NCI-H2107 treated with DMSO at 0.1 percent for 48 hours (cell line): ENCODE results near the gene TBC1D8.

Experiments
- DNase-seq: peaks from one replicate; lab custom pipeline; 2025; ENCODE audit not compliant: unreplicated experiment; lab: John Stamatoyannopoulos, UW

TBC1D8 gene

DNA sequence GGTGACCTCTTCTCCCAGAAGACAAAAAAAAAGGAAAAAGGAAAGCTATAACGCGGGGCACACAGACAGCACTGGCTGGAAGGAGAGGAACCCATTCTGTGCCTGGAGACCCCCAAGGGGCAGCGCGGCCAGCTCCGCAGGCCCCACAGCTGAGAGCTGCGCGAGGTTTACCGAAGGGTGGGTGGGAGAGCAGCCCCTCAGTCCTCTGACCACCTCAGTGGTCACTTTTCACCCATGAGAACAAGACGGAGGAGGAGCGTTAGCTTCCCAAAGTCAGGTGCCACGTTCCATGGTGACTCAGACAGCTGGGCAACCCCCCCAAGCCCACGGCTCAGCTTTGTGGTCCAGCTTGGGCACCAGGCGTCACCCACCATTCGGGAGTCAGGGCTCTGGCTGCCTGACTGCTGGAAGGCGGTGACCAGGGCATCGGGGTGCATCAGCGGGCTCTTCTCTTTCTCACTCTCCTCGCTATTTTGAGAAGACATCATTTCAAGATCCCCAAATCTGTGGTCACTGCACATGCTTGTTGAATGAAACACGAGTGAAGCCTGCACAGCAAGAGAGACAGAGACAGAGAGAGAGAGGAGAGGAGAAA lies 113.9 kb downstream of the TBC1D8 start:
- DNase-seq: no peak

DNA sequence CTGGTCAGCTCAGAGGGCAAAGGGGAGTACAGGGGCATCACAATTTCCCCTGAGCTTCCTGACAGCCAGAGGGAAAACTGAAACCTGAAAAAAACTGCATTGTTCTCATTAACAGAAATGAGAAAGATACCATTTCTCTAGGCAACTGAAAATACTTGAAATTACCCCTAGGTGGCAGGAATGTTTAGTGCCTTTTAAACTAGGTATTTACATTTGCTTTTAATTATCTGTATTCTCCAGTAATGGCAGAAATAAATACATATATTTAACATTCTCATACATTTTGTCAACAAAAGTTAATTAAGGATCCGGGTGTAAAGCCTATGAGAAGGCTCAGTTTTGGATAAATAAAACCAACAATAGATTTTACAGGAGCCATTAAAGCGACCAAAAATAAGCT lies 114.6 kb downstream of the TBC1D8 start:
- no peak for DNase-seq

DNA sequence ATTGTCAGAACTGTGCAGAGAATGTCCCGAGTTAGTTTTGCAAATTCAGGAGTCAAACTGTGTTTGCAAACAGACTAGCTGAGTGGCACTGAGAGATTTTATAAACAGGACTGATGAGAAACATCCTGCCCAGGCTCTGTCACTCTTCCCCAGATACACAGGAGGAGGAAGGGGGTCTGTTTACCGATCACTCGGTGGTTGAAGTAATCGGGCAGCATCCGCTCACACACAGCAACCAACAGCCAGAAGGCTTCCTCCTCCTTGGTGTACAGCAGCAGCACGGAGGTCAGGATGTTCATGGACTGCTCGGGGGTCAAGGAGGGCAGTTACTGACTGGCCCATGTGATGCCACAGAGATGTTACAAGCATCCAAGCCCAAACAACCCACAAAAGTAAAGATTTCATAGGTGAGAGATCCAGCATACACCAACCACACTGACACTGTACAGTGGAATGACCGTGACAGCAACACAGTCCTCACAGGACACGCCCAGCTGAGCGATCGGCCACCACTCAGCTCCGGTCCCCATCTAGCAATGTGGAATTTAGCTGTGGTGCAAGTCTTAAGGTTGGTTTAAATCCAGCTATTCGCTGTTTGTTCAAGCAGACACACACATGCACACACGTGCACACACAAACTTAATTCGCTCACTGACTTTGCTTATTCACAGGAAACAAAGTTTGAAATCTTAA lies 119.0 kb downstream of the TBC1D8 start:
- no peak for DNase-seq

DNA sequence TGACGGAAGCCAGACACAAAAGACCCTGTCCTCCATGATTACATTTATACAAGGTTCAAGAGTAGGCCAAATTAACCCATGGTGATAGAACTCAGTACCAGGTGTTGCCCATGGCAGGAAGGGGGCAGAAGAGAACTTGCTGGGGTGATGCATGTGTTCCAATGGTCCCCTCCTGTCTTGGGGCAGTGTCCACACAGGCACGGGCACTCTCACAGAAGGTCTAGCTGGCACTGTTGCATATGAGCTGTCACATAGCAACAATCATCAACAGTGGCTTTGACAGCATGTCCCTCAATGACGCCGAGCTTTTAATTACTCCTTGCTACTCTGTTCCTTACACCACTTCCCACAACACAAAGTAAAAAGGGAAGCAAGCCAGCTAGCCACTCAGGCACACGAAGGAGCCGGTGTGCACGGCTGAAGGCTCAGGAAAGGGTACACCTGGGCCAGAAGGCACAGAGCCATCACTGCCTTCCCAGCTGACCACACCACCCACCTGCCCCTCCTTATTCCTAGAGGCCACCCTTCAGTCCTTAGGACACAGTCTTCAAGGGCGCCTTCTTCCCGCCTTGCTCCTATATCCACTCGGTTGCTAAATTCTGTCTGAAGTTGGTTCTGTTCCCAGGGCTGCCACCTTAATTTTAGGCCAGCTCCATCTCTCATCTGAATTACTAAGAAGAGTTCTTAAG lies 120.2 kb downstream of the TBC1D8 start:
- DNase-seq: no peak

DNA sequence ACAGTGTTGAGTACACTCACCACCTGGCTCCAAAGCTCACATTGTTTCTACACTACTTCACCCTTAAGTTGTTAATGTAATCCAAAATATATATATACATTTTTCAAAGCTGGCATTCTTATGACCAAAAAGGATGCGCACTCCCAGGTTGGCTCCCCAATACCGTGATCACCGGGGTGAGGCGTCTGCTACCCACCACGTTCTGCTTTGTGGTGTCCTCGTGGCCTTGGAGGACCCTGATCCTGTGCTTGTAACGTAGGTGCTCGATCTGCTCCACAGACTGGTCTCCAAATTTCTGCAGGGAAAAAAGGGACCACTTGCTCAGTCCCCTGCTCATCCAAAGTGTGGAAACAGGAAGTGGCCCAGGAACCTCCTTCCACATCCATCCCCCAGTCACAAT lies 123.3 kb downstream of the TBC1D8 start:
- DNase-seq: no peak

DNA sequence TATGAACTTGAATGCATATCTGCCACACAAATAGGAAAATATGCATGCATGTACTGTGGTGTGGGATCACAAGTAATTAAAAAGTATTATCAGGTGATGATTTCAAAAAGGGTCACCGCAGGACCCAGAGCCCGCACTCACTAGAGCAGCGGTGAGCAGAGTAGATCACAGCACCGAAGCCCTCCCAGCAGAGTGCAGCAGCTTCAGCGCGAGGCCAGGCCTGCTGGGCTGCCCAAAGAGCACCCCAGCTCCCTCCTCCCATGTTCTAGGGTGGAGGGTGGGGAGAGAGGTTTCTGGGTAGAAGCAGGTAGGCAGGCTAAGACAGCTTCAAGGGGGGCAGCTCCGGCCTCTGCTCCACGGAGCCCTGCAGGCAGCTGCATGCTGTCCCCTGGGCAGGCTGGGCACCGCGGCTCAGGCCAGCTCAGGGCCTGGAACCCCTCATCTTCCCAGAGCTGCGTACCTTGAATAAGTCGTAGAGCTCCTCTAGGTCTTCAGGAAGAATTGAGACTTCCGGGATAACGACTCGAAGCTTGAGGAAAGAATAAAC lies 124.2 kb downstream of the TBC1D8 start:
- no peak for DNase-seq

DNA sequence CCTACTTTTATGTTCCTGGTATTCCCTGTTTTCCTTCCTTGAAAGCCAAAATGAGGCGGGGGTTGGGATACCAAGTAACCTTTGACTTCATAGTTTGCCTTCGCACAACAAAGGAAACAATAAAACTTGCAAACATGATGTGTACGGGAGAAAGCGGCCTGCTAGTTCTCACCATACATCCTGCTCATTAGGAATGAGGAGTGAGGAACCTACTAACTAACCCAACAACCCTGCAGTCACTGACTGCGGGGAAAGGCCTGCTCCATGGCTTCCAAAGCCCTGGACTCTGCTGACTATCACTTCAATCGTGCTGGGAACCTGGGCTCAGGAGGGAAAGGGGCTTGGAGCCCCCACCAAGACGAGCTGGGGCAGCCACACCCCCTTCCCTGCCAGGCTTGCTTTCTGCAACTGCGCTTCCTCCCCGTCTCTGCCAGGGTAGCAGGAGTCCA lies 124.9 kb downstream of the TBC1D8 start:
- DNase-seq: no peak

DNA sequence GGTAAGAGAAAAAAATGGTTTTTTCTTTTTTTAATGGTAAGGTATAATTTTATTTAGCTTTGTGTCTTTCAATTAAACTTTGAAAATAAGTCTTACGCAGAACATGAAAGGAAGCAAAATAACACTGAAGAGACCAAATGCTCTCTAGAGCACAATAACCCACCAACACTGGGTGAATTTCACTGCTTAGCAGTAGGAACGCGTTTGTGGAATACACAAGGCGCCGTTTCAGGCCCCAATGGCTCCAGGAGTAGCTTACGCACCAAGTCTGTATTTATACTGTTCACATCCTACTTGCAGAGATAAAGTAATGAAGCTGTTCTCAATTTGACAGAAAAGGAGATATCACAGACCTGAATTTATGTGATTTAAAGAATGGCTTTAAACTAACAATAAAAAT lies 125.6 kb downstream of the TBC1D8 start:
- DNase-seq: no peak

DNA sequence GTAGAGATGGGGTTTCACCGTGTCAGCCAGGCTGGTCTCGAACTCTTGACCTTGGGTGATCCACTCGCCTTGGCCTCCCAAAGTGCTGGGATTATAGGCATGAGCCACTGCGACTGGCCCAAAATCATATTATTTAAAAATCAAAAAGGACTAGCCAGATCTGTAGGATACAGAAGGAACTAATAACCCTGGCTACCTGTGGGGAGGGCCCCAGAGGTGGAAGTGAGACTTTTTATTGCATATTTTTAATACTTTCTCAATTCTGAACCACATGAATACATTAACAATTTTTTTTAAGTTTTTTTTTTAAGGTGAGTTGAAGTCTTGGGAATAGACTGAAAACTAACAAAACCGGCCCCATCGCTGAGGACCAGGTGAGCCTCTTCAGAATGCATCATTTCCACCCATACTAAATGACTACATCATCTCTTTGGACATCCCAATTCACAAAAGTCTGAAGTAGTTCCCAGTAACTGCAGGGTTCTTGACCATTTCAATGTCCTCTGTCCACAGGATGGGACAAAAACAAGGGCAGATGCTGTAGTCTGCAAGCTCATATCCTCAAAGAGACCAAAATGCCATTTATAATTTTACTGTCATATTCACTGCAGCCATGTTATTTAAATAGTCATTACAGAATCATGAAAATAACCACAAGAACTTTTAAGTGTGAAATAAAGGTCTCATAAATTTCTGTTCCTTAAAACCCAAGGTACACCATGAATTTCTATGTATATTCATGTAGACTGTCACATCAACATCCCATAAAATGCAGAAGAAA lies 127.7 kb downstream of the TBC1D8 start:
- DNase-seq: no peak

DNA sequence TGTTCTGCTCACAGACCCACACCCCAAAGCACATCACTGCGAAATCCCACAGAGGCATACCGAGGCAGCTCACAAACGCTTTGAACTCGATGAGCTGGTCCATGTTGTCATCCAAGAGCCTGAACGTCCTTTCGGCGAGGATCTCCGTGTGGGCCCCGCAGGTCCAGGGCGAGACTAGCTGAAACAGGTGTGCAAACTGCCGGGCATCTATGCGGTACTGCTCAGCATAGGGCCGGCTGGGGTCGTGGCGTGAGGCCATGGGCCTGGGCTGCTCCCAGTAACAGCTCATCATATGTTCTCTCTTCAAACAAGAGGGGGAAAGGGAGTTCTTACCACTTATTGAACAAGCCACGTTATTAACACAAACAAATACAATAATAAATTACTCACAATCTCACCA lies 129.0 kb downstream of the TBC1D8 start:
- no peak for DNase-seq

DNA sequence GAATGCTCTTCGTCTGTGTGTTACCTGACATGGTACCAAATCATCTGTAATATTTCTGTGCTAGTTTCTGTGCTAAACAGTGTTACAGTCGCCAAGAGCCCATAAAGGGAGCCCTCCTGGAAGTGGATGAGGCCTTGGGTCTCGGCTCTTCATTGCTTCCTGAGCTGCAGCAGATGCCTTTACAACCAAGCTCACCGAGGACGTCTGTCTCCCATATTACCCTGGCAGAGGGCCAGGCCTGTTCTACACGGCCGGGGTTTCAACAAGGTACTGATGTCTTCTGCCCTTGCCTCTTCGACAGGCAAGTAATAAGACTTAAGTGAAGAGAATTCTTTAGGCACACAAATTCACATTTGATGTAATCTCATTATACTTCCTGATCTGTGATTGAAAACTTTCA lies 132.2 kb downstream of the TBC1D8 start:
- DNase-seq: no peak

DNA sequence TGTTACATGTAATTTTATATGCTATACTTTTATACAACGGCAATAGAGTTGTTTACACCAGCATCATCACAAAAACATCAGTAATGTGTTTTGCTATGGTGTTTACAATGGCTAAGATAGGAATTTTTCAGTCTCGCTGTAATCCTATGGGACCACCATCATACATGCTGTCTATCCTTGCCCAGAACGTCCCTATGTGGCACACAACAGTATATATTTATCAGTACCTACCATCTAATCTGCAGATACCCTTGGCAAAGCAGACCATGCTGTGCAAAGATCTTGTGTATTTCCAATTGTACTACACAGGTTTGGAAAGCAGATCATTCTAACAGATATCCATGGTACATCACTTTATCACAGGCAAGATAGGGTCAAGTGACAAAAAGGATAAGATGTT lies 133.8 kb downstream of the TBC1D8 start:
- DNase-seq: no peak

DNA sequence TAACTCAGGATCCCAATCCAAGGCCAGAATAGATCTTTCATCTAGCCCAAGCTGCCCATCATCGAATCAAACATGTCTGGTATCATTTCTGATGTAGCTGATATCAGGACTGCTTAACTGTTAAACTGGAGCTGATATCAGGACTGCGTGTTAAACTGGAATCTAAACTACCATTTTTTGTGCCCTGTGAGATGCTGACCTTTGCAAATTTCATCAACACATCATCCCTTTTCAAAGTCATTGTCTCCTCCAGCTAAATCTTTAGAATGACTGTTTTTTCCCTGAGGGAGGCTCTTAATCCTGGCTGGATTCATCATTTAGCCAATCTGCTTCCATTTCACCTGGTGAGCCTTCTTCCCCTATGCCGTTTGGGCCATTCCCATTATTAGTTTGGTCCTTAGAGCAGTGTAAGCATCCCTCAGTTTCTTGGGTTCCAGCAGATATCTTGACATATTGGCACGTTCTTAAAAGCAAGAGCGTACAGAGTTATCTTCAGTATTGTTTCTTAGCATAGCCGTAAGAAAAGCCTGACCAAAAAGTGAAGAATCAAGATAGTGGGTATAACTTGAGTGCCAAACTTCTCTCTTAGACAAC lies 136.8 kb downstream of the TBC1D8 start:
- no peak for DNase-seq

DNA sequence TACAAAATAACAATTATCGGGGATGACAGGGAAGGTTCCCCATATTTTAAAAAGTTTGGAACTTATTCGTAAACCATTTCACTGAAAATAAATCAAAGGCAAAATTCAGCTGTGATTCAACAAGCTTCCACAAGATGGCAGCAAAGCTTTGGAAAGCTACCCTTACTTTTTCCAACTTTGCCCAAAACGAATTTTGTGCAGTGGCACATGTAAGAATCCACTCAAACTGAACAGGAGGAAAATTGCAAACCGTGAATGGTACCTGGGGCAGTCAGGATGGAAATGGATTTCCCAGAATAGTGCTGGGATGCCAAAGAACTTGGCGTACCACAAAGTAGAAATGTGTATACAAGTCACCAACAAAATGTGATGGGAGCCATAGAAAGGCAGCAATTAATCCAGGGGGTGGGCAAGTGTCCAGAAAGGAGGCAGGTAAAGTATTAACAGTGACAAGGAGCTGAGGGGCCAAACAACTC lies 138.4 kb downstream of the TBC1D8 start:
- no peak for DNase-seq

DNA sequence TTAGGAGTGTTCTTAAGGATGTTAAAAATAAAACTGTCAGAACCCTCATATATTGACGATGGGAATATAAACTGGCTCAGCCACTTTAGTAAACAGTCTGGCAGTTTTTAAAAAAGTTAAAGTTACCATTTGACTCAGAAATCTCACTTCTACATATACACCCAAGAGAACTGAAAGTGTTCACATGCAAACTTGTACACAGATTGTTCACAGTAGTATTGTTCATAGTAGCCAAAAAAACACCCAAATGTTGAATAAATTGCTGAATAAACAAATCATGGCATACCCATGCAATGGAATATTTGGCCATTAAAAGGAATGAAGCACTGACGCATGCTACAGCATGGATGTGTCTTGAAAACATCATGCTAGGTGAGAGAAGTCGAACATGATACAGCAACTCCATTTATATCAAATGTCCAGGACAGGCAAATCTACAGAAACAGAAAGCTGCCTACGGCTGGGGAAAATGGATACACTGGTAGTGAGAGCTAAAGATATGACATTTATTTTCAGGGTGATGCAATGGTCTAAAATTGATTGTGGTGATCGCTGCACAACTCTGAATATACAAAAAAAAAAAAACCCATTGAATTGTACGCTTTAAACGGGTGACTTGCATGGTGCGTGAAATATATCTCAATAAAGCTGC lies 139.0 kb downstream of the TBC1D8 start:
- DNase-seq: no peak

DNA sequence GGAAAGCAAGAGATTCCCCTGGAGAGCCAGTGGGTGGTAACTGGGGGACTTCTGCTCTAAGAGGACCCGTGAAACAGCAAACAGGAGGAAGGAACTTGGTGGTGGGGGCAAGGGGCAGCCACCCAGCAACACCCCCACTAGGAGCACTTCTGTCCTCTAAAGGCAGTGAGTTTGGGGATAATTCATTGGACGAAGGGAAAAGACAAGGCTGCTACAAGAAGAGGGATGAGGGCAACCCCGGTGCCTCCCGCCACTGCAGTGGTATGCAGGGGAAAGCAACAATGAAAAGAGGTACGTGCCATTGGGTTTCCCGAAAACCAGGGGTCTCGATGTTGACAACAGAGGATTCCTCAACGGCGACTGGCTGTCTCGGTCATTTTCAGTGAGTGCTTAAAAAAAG lies 140.0 kb downstream of the TBC1D8 start:
- no peak for DNase-seq

DNA sequence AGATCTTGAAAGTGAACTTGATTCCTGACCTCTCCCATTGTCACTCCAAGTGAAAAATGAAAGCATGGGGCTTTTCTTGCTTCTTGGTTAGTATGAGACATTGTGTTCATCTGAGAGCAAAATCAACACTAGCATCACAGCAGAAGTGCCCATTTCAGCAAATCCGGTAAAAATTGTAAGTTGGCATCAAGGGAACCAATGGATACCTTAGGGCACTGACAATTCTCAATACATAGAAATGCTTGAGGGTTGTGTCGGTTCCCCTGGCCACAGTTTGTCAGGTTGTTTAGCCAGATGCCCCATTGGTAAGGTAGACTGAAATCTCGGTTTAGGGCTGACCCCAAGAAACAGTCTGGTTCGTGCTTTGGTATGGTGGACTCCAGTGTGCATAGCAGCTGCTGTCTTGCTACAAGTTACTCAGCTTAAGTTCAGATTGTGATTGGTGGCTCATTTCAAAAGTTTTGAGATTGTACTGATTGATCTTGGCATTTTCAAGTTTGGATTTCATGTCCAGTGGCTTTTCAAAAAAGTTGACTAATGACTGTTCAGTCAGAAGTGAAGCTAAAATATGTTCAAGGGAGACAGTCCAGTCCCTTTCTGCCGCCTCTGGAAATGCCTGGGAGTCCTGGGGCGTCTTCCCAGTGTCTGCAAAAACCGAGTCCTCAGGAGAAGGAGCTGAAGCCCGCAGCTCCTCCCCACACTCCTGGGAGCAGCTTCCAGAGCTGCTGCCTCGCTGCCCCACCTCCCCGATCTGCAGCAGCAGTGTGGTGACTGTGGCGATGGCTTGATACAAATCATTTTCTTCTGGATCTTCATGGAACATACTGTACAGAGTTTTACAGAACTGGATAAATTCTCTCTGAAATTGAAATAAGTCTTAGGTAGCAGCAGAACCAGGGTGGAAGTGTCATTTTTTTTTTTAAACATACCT lies 143.5 kb downstream of the TBC1D8 start:
- no peak for DNase-seq

DNA sequence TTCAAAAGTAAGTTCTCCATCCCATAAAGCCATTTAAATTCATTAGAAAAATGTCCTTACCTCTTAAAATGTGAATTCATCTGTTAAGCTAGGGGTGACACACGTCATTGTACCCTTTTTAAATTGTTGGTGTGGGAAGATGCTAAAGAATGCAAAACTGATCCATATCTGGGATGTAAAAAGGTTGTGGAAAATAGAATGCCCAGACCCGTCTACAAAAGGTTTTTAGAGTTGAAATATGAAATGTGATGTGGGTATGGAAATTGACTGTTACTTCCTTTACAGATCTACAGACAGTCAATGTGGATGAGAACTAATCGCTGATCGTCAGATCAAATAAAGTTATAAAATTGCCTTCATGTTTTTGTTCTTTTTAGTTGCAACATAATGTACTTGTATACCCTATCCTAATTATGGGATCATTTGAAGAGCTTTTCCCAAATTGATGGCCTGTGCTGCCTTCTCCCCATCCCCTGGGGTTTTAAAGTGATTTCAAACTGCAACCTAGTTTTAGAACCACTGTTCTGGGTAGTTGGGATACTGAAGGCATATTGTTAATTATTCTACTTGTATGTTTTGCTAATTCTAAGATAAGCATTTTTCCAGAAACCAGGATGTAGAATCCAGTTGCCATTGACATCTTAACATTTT lies 145.0 kb downstream of the TBC1D8 start:
- no peak for DNase-seq
